HepG2 (cell line): ENCODE measurements around the gene DOHH.

Experiments used
- GFI1 ChIP-seq: sonication (generic); formaldehyde crosslinking; IDR thresholded peaks from 2 replicates; pipeline ENCODE4 v1.5.0; 2020; ENCODE audit warnings: missing genetic modification reagents, mild to moderate bottlenecking, borderline replicate concordance
- MZF1 ChIP-seq: sonication (generic); formaldehyde crosslinking; IDR thresholded peaks from 2 replicates; pipeline ENCODE4 v1.8.1; 2023; ENCODE audit warnings: mild to moderate bottlenecking, missing genetic modification reagents, borderline replicate concordance
- SIN3A ChIP-seq: IDR thresholded peaks from 2 replicates; pipeline ENCODE4 v1.6.1; 2011; ENCODE audit warnings: low read depth, mild to moderate bottlenecking, control low read depth, low read length, borderline replicate concordance
- SRSF4 ChIP-seq: fragments of 200-400 bp; formaldehyde crosslinking; IDR thresholded peaks from one replicate; pipeline ENCODE4 v1.6.1; 2018; ENCODE audit warnings: mild to moderate bottlenecking, low read depth, low read length, moderate library complexity; ENCODE audit not compliant: poor library complexity, severe bottlenecking
- USF2 ChIP-seq, 2 experiments: sonication (generic) in 1 of 2; formaldehyde crosslinking in 1 of 2; IDR thresholded peaks; 2 replicates each; pipeline versions ENCODE4 v1.5.1 to v1.6.1; 2011 to 2020; ENCODE audit warnings: borderline replicate concordance in 1 of 2, low read depth in 1 of 2, low read length in 1 of 2, mild to moderate bottlenecking in 1 of 2, missing genetic modification reagents in 1 of 2, moderate library complexity in 1 of 2
- ZBTB33 ChIP-seq: sonication (generic); formaldehyde crosslinking; IDR thresholded peaks from 2 replicates; pipeline ENCODE4 v1.4.0; 2020; ENCODE audit warnings: missing genetic modification reagents
- ZNF564 ChIP-seq: sonication (generic); formaldehyde crosslinking; IDR thresholded peaks from 2 replicates; pipeline ENCODE4 v1.8.1; 2023; ENCODE audit warnings: mild to moderate bottlenecking, missing genetic modification reagents
- ZNF740 ChIP-seq: sonication (generic); formaldehyde crosslinking; IDR thresholded peaks from 2 replicates; pipeline ENCODE4 v1.4.0; 2020; ENCODE audit warnings: missing genetic modification reagents

- TF ChIP-seq USF2 (IDR thresholded peaks at IDR 0.05; ENCODE audit: low read depth, low read length), result no peak
- no peak for TF ChIP-seq USF2 (CRISPR knock-in tag; IDR thresholded peaks at IDR 0.05; ENCODE audit: borderline replicate concordance)
- no peak for TF ChIP-seq MZF1 (CRISPR knock-in tag)
- no peak for TF ChIP-seq ZNF740
- TF ChIP-seq ZBTB33 (CRISPR knock-in tag), result no peak
- TF ChIP-seq ZNF564, result no peak
- no peak for TF ChIP-seq SIN3A
- no peak for TF ChIP-seq GFI1 (CRISPR knock-in tag)
- no peak for TF ChIP-seq SRSF4
These were observed 37.9 kb upstream of the DOHH start for GRCh38 chr19:3538258-3538929.
